Ishikawa (cell line): ENCODE measurements around the gene GALP.

Source experiments
- CEBPB ChIP-seq: IDR thresholded peaks from 2 replicates; pipeline ENCODE4 v1.6.1; 2012
- CREB1 ChIP-seq: IDR thresholded peaks from 2 replicates; pipeline ENCODE4 v1.6.1; 2012; ENCODE audit warnings: low read depth
- EGR1 ChIP-seq: IDR thresholded peaks from 2 replicates; pipeline ENCODE4 v1.6.1; 2012
- EP300 ChIP-seq: IDR thresholded peaks from 2 replicates; pipeline ENCODE4 v1.6.1; 2012; ENCODE audit warnings: borderline replicate concordance
- FOXM1 ChIP-seq: IDR thresholded peaks from 2 replicates; pipeline ENCODE4 v1.6.1; 2012; ENCODE audit warnings: low read depth, borderline replicate concordance
- MAX ChIP-seq: IDR thresholded peaks from 2 replicates; pipeline ENCODE4 v1.6.1; 2012
- NFIC ChIP-seq: IDR thresholded peaks from 2 replicates; pipeline ENCODE4 v1.6.1; 2012
- RAD21 ChIP-seq: IDR thresholded peaks from 2 replicates; pipeline ENCODE4 v1.6.1; 2012; ENCODE audit warnings: low read depth
- TAF1 ChIP-seq: IDR thresholded peaks from 2 replicates; pipeline ENCODE4 v1.6.1; 2012; ENCODE audit warnings: low read depth, mild to moderate bottlenecking
- TCF12 ChIP-seq: IDR thresholded peaks from 2 replicates; pipeline ENCODE4 v1.6.1; 2012; ENCODE audit warnings: low read depth
- TEAD4 ChIP-seq: IDR thresholded peaks from 2 replicates; pipeline ENCODE4 v1.6.1; 2012
- USF1 ChIP-seq: IDR thresholded peaks from 2 replicates; pipeline ENCODE4 v1.6.1; 2012
- YY1 ChIP-seq: IDR thresholded peaks from 2 replicates; pipeline ENCODE4 v1.6.1; 2012; ENCODE audit warnings: low read depth
- ZBTB7A ChIP-seq: IDR thresholded peaks from 2 replicates; pipeline ENCODE4 v1.6.1; 2012; ENCODE audit warnings: low read depth
- TF ChIP-seq, protein P1 (sequence below): IDR thresholded peaks from 2 replicates; pipeline ENCODE4 v1.6.1; 2012; ENCODE audit warnings: low read depth, mild to moderate bottlenecking

GALP gene

GRCh38 chr19:56155124-56155687, 20.6 kb upstream of the GALP start:
- TF ChIP-seq USF1: no peak
- TF ChIP-seq RAD21: peak; percentile 30; the same call in 1 of the 2 replicates

GRCh38 chr19:56156768-56157167, 19.0 kb upstream of the GALP start:
- no peak for TF ChIP-seq USF1
- no peak for TF ChIP-seq CREB1
- TF ChIP-seq YY1: no peak
- no peak for TF ChIP-seq MAX

GRCh38 chr19:56158170-56158757, 17.5 kb upstream of the GALP start:
- TF ChIP-seq TEAD4: no peak
- no peak for TF ChIP-seq TAF1
- no peak for TF ChIP-seq MAX
- no peak for TF ChIP-seq FOXM1
- TF ChIP-seq TCF12: no peak
- no peak for TF ChIP-seq CREB1
- TF ChIP-seq, protein P1, sequence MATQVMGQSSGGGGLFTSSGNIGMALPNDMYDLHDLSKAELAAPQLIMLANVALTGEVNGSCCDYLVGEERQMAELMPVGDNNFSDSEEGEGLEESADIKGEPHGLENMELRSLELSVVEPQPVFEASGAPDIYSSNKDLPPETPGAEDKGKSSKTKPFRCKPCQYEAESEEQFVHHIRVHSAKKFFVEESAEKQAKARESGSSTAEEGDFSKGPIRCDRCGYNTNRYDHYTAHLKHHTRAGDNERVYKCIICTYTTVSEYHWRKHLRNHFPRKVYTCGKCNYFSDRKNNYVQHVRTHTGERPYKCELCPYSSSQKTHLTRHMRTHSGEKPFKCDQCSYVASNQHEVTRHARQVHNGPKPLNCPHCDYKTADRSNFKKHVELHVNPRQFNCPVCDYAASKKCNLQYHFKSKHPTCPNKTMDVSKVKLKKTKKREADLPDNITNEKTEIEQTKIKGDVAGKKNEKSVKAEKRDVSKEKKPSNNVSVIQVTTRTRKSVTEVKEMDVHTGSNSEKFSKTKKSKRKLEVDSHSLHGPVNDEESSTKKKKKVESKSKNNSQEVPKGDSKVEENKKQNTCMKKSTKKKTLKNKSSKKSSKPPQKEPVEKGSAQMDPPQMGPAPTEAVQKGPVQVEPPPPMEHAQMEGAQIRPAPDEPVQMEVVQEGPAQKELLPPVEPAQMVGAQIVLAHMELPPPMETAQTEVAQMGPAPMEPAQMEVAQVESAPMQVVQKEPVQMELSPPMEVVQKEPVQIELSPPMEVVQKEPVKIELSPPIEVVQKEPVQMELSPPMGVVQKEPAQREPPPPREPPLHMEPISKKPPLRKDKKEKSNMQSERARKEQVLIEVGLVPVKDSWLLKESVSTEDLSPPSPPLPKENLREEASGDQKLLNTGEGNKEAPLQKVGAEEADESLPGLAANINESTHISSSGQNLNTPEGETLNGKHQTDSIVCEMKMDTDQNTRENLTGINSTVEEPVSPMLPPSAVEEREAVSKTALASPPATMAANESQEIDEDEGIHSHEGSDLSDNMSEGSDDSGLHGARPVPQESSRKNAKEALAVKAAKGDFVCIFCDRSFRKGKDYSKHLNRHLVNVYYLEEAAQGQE: no peak
- TF ChIP-seq ZBTB7A: no peak
- no peak for TF ChIP-seq CEBPB
- TF ChIP-seq NFIC: no peak

DNA sequence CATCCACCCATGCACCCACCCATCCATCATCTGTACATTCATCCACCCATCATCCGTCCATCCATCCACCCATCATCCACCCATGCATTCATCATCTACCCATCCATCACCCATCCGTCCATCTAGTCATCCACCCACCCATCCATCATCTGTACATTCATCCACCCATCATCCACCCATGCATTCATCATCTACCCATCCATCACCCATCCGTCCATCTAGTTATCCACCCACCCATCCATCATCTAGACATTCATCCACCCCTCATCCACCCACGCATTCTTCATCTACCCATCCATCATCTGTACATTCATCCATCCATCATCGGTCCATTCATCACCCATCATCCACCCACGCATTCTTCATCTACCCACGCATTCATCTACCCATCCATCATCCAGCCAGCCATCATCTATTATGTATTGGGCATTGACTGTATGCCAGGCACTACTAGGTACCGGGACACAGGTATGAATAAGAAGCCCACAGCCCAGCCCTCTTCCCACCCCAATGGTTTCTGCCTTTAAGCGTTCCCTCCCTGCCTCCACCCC, 16.7 kb upstream of the GALP start:
- TF ChIP-seq MAX (no peak), EGR1 (peak; percentile 41; the same call in 1 of the 2 replicates)

DNA sequence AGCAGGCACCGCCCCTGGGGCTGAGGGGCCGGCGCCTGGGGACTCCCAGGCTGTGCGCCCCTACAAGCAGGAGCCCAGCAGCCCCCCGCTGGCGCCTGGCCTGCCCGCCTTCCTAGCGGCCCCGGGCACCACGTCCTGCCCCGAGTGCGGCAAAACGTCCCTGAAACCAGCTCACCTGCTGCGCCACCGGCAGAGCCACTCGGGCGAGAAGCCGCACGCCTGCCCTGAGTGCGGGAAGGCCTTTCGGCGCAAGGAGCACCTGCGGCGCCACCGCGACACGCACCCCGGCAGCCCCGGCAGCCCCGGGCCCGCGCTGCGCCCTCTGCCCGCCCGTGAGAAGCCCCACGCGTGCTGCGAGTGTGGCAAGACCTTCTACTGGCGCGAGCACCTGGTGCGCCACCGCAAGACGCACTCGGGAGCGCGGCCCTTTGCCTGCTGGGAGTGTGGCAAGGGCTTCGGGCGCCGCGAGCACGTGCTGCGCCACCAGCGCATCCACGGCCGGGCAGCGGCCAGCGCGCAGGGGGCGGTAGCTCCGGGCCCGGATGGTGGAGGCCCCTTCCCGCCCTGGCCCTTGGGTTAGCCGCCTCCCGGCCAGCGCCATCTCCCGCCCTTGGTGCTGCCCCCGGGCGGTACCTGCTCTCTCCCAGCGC, 16.1 kb upstream of the GALP start:
- no peak for TF ChIP-seq MAX
- no peak for TF ChIP-seq EP300
- no peak for TF ChIP-seq ZBTB7A
- no peak for TF ChIP-seq CREB1
- TF ChIP-seq TCF12: no peak
- TF ChIP-seq USF1: no peak
- TF ChIP-seq RAD21: no peak

- TF ChIP-seq, protein P1: peak; percentile 46
- no peak for TF ChIP-seq CEBPB
Observed at GRCh38 chr19:56161534-56161933, 14.3 kb upstream of the GALP start.
